Neuronal stem cell (in vitro differentiated cells): Measurements from ENCODE around the gene ZNF543.

Source experiments
- DNase-seq: peaks from one replicate; pipeline ENCODE4 v3.0.0-alpha.2; 2013; ENCODE audit warnings: low spot score
- H2AFZ ChIP-seq: one replicate; pipeline ENCODE4 v1.6.1; 2013; ENCODE audit warnings: mild to moderate bottlenecking, low read length, inconsistent platforms
- H2AK5ac ChIP-seq: 2 replicates; pipeline ENCODE4 v1.6.1; 2013; ENCODE audit warnings: low read depth, mild to moderate bottlenecking, inconsistent platforms, low read length, moderate library complexity, mixed read lengths
- H2BK120ac ChIP-seq: 2 replicates; pipeline ENCODE4 v1.6.1; 2013; ENCODE audit warnings: low read depth, mild to moderate bottlenecking, inconsistent platforms, low read length, moderate library complexity, mixed read lengths
- H2BK12ac ChIP-seq: one replicate; pipeline ENCODE4 v1.6.1; 2013; ENCODE audit warnings: low read length, inconsistent platforms
- H2BK15ac ChIP-seq: 2 replicates; pipeline ENCODE4 v1.6.1; 2013; ENCODE audit warnings: mild to moderate bottlenecking, low read length, inconsistent platforms, mixed read lengths
- H2BK5ac ChIP-seq: one replicate; pipeline ENCODE4 v1.6.1; 2013; ENCODE audit warnings: inconsistent platforms, mild to moderate bottlenecking, low read length, moderate library complexity
- H3K14ac ChIP-seq: one replicate; pipeline ENCODE4 v1.6.1; 2013; ENCODE audit warnings: low read length, inconsistent platforms
- H3K18ac ChIP-seq: 2 replicates; pipeline ENCODE4 v1.6.1; 2013; ENCODE audit warnings: low read length, inconsistent platforms
- H3K23ac ChIP-seq: 2 replicates; pipeline ENCODE4 v1.6.1; 2013; ENCODE audit warnings: low read depth, mild to moderate bottlenecking, mixed read lengths, low read length, inconsistent platforms; ENCODE audit not compliant: poor library complexity
- H3K27ac ChIP-seq: replicated peaks from 3 replicates; pipeline ENCODE4 v1.5.1; 2013; ENCODE audit warnings: low read length, inconsistent platforms
- H3K27me3 ChIP-seq, 3 experiments: 2 replicates each; pipeline ENCODE4 v1.6.1; 2013; ENCODE audit warnings: low read length in 3 of 3, mild to moderate bottlenecking in 2 of 3, inconsistent platforms in 1 of 3, low read depth in 1 of 3, mixed read lengths in 1 of 3, moderate library complexity in 1 of 3; ENCODE audit not compliant: control insufficient read depth in 3 of 3, insufficient read depth in 3 of 3
- H3K36me3 ChIP-seq, 2 donors: replicated peaks in 1 of 2; 2 replicates each; pipeline ENCODE4 v1.6.1; 2013; ENCODE audit warnings: low read length in 2 of 2; ENCODE audit not compliant: control insufficient read depth in 2 of 2, insufficient read depth in 2 of 2
- H3K4ac ChIP-seq: 2 replicates; pipeline ENCODE4 v1.6.1; 2013; ENCODE audit warnings: inconsistent platforms, mild to moderate bottlenecking, low read length, moderate library complexity
- H3K4me1 ChIP-seq, 2 donors: 1 replicate in 1 of 2; 2 replicates in 1 of 2; pipeline ENCODE4 v1.6.1; 2013; ENCODE audit warnings: low read length in 2 of 2, low read depth in 1 of 2; ENCODE audit not compliant: control insufficient read depth in 2 of 2, insufficient read depth in 1 of 2
- H3K4me2 ChIP-seq: one replicate; pipeline ENCODE4 v1.6.1; 2013; ENCODE audit warnings: mild to moderate bottlenecking, low read length, inconsistent platforms; ENCODE audit not compliant: insufficient read depth, poor library complexity, severe bottlenecking
- H3K4me3 ChIP-seq, 2 donors: 2 replicates each; pipeline ENCODE4 v1.5.1; 2013; ENCODE audit warnings: low read length in 2 of 2, mild to moderate bottlenecking in 2 of 2, inconsistent platforms in 1 of 2, moderate library complexity in 1 of 2
- H3K79me1 ChIP-seq: one replicate; pipeline ENCODE4 v1.6.1; 2013; ENCODE audit warnings: low read depth, mild to moderate bottlenecking, inconsistent platforms, low read length, moderate library complexity
- H3K9ac ChIP-seq: one replicate; pipeline ENCODE4 v1.6.1; 2013; ENCODE audit warnings: mild to moderate bottlenecking, low read depth, low read length, inconsistent platforms; ENCODE audit not compliant: poor library complexity
- H3K9me3 ChIP-seq, 2 donors: replicated peaks in 1 of 2; 2 replicates each; pipeline versions ENCODE3 to v1.6.1; 2013; ENCODE audit warnings: low read length in 2 of 2, mild to moderate bottlenecking in 2 of 2, inconsistent platforms in 1 of 2, low read depth in 1 of 2, mixed read lengths in 1 of 2, moderate library complexity in 1 of 2; ENCODE audit not compliant: control insufficient read depth in 2 of 2, insufficient read depth in 1 of 2
- H4K8ac ChIP-seq: one replicate; pipeline ENCODE4 v1.6.1; 2013; ENCODE audit warnings: low read depth, mild to moderate bottlenecking, inconsistent platforms, low read length, moderate library complexity
- H4K91ac ChIP-seq: one replicate; pipeline ENCODE4 v1.6.1; 2013; ENCODE audit warnings: low read length, low read depth, mild to moderate bottlenecking, inconsistent platforms; ENCODE audit not compliant: poor library complexity
- WGBS, 2 donors: extraction: QIAGEN DNeasy Blood & Tissue Kit; methylation state at CpG; one replicate each; pipeline ENCODE4 v1.1.7; 2013; ENCODE audit warnings: missing lambda C conversion rate in 2 of 2, mixed read lengths in 1 of 2; ENCODE audit not compliant: insufficient read length in 2 of 2, insufficient replicate concordance in 1 of 2; ENCODE audit errors: extremely low coverage in 2 of 2; 5-methylcytosine and 5-hydroxymethylcytosine counted together

Gene ZNF543

GRCh38 chr19:57376151-57376550 is 55.9 kb downstream of the ZNF543 start:
- Histone ChIP-seq H3K27ac (no peak overlapping the region), H3K9ac (no peak overlapping the region), H3K27me3 (no peaks in the 10 kb centered on the region), H2BK12ac (no peak overlapping the region), H3K4me1 (no peaks in the 10 kb centered on the region), H3K23ac (no peak overlapping the region), H2BK120ac (no peak overlapping the region), H3K9me3 (peaks cover 22 to 42% of the 10 kb centered on the region in 2 donors), H3K4me2 (no peak overlapping the region), H3K36me3 (peaks cover 18 to 56% of the 10 kb centered on the region in 2 donors), H3K4me3 (no peak overlapping the region), H3K4ac (no peak overlapping the region), H3K79me1 (no peaks in the 10 kb centered on the region), H3K14ac (no peak overlapping the region), H2BK5ac (no peak overlapping the region), H2AK5ac (no peak overlapping the region), H4K8ac (no peak overlapping the region), H4K91ac (no peak overlapping the region), H2AFZ (no peak overlapping the region), H2BK15ac (no peak overlapping the region), H3K18ac (no peak overlapping the region)
- no peak for DNase-seq
- no CpG with 5 or more reads among the region's 6 CpGs for WGBS, 2 donors

GRCh38 chr19:57377498-57378146 is 57.4 kb downstream of the ZNF543 start:
- peaks cover 18 to 47% of the 10 kb centered on the region in 2 donors for H3K36me3 ChIP-seq
- no peak overlapping the region for H2BK15ac ChIP-seq
- no peak overlapping the region for H2BK120ac ChIP-seq
- no peaks in the 10 kb centered on the region for H3K79me1 ChIP-seq
- H2AFZ ChIP-seq, result no peak overlapping the region
- DNase-seq, result no peak
- no peak overlapping the region for H3K4me3 ChIP-seq
- WGBS, 2 donors, result no CpG with 5 or more reads among the region's 3 CpGs
- H3K14ac ChIP-seq, result no peak overlapping the region
- H3K9me3 ChIP-seq, result peaks cover 22 to 42% of the 10 kb centered on the region in 2 donors
- no peak overlapping the region for H3K27ac ChIP-seq
- H2BK5ac ChIP-seq, result no peak overlapping the region
- no peak overlapping the region for H4K8ac ChIP-seq
- no peak overlapping the region for H3K18ac ChIP-seq
- H3K4ac ChIP-seq, result no peak overlapping the region
- H2AK5ac ChIP-seq, result no peak overlapping the region
- H2BK12ac ChIP-seq, result no peak overlapping the region
- no peak overlapping the region for H3K9ac ChIP-seq
- H3K23ac ChIP-seq, result no peak overlapping the region
- no peaks in the 10 kb centered on the region for H3K27me3 ChIP-seq
- H3K4me2 ChIP-seq, result no peak overlapping the region
- no peaks in the 10 kb centered on the region for H3K4me1 ChIP-seq
- no peak overlapping the region for H4K91ac ChIP-seq
